H7 (cell line): ENCODE results near the gene AUTS2. TPM values are rescaled to one million over a fixed set of nuclear protein-coding genes. Genes with fewer than 3 reads are reported as not detected.

Source experiments
- DNase-seq: peaks from one replicate; pipeline ENCODE4 v3.0.0; 2012
- H3K27me3 ChIP-seq: 2 replicates; pipeline ENCODE4 v1.6.0; 2011; ENCODE audit warnings: mild to moderate bottlenecking, low read length; ENCODE audit not compliant: control insufficient read depth, insufficient read depth
- H3K36me3 ChIP-seq: replicated peaks from 2 replicates; pipeline ENCODE4 v1.5.1; 2011; ENCODE audit warnings: low read length; ENCODE audit not compliant: control insufficient read depth, insufficient read depth
- H3K4me3 ChIP-seq: 2 replicates; pipeline ENCODE4 v1.5.1; 2011; ENCODE audit warnings: low read depth, mild to moderate bottlenecking, control low read depth, low read length, moderate library complexity; ENCODE audit not compliant: insufficient read depth
- total RNA-seq: library from RNA; depleted of rRNA; stranded (reverse); fragments of >200 nt; shearing (Covaris generic); gene quantifications from 2 replicates; pipeline ENCODE4 v1.2.3, GENCODE V29; 2014

AUTS2 gene
- total RNA-seq, 1 experiment from 2014 or later: 16.1 TPM

- peak; percentile 40 for DNase-seq
- H3K4me3 ChIP-seq: no peak overlapping the region
- H3K27me3 ChIP-seq: no peaks in the 10 kb centered on the region
- H3K36me3 ChIP-seq: no peaks in the 10 kb centered on the region
Observed at GRCh38 chr7:70392877-70393435, 794.7 kb downstream of the AUTS2 start.

DNA sequence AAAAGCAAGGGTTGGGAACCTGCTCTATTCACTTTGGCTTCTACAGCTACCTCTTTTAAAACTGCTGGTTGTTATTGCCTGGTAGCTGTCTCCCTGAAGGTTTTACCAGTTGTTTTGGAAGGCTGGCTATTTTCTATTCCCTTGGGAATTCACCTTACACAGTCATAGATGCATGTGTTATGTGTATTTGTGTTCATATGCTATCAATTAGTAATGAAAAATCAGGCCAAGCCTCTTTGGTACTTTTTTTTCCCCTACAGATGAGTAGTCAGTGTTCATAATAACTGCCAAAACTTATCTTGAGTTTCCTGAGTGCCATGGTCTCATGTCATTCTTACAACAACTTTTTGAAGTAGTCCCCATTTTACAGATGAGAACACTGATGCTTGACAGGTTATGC lies 795.7 kb downstream of the AUTS2 start:
- Histone ChIP-seq H3K27me3 (no peaks in the 10 kb centered on the region), H3K4me3 (no peak overlapping the region), H3K36me3 (no peaks in the 10 kb centered on the region)
- DNase-seq: no peak

DNA sequence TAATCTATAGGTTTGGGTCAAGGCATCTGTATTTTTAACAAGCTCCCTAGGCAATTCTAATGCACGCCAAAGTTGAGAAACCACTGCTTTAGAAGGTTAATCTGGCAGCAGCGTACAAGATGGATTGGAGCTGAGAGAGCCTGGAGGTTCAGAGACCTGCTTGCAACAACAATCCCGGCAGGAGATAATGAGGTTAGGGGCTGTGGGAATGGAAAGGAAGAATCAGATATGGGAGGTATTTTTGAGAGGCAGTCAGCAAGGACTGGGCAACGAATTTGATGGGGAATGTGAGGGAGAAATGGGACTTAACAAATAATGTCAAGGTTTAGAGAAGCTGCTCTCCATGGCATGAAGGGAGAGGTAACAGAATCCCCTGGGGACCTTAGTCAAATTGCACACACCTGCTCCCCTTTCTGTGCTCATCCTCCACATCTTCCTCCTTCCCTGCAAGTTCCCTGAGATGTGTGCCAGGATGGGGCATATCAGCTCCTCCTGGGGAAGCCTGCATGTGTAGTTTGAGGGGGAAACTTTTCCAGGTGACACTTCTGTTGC lies 802.6 kb downstream of the AUTS2 start:
- no peaks in the 10 kb centered on the region for H3K36me3 ChIP-seq
- H3K4me3 ChIP-seq: no peak overlapping the region
- no peaks in the 10 kb centered on the region for H3K27me3 ChIP-seq
- no peak for DNase-seq

GRCh38 chr7:70402069-70402468 lies 803.8 kb downstream of the AUTS2 start:
- no peak overlapping the region for H3K4me3 ChIP-seq
- H3K27me3 ChIP-seq: no peaks in the 10 kb centered on the region
- DNase-seq: no peak
- H3K36me3 ChIP-seq: no peaks in the 10 kb centered on the region

DNA sequence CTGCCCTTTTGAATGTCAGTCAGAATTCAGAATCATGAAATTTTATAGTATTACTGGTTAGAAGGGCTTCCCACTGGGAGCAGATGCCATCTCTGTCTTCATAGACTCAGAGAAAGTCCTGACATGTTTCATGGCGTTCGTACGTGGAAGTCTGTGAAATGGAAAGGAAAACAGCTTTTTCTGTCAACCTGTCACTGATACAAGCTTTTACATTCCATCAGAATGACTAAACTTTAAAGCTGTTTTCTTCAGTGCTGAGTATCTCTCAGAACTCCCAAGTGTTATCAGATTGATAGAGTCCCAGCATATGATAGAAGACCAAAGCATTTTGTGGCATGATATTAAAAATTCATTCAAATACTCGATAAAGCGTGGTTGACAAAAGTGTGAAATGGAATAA lies 807.0 kb downstream of the AUTS2 start:
- Histone ChIP-seq H3K27me3 (no peaks in the 10 kb centered on the region), H3K4me3 (no peak overlapping the region), H3K36me3 (no peaks in the 10 kb centered on the region)
- DNase-seq: no peak

DNA sequence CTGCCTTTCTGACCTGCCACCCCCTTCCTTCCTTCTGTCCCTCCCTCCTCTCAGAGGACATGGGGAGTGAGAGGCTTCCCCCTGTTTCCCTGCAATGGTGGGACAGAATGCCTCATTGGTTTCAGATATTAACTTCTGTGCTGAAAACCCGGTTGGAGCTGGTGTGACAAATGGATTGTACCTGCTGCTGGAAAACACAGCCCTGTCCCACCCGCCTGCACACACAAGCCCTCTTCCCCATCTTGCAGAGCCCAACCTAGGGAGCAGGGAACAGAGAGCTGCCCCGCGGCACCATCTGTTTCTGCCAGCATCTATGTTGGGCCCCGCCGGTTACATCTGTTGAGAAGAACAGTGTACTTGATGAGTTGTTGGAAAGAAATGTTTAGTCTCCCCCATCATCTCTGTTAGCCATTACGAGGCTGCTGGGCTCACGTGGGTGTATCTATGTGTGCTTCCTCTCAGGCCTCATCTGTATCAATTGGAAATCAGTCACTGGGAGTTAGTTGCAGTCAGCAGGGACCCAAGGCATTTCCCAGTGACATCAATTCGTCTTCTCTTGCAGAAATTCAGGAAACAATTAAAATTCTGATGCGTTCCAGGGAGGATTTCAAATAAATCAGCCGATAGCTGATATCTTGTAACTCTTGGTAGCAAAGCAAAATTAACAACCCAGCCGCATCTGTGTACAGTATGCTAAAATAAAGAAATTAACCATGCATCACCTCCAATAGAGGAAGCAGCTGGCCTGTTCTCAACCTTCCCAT lies 808.1 kb downstream of the AUTS2 start:
- DNase-seq: no peak
- Histone ChIP-seq H3K27me3 (no peaks in the 10 kb centered on the region), H3K36me3 (no peaks in the 10 kb centered on the region), H3K4me3 (no peak overlapping the region)

GRCh38 chr7:70406950-70407209 lies 808.6 kb downstream of the AUTS2 start:
- H3K36me3 ChIP-seq: no peaks in the 10 kb centered on the region
- H3K27me3 ChIP-seq: no peaks in the 10 kb centered on the region
- no peak for DNase-seq
- no peak overlapping the region for H3K4me3 ChIP-seq

DNA sequence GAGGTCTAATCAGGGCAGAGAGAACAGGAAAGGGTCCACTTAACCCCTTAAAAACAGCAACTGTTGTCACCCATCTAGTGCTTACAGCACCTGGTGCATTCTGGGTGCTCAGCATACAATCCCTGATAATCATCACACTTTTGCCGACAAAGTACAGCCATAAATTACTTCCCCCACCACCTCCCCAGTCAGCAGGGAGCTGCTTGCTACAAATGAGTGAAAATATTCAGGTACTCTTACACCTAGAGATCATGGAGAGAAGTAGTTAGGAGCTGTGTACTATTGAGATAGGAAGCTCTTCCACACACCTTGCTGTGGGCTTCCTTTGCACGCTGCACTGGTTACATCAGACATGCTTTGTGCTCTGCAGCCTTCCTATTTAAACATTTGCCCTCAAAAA lies 810.2 kb downstream of the AUTS2 start:
- Histone ChIP-seq H3K4me3 (no peak overlapping the region), H3K27me3 (no peaks in the 10 kb centered on the region), H3K36me3 (no peaks in the 10 kb centered on the region)
- DNase-seq: no peak

- DNase-seq: no peak
- Histone ChIP-seq H3K27me3 (no peaks in the 10 kb centered on the region), H3K36me3 (no peaks in the 10 kb centered on the region), H3K4me3 (no peak overlapping the region)
Observed at GRCh38 chr7:70408891-70409290, 810.6 kb downstream of the AUTS2 start.

DNA sequence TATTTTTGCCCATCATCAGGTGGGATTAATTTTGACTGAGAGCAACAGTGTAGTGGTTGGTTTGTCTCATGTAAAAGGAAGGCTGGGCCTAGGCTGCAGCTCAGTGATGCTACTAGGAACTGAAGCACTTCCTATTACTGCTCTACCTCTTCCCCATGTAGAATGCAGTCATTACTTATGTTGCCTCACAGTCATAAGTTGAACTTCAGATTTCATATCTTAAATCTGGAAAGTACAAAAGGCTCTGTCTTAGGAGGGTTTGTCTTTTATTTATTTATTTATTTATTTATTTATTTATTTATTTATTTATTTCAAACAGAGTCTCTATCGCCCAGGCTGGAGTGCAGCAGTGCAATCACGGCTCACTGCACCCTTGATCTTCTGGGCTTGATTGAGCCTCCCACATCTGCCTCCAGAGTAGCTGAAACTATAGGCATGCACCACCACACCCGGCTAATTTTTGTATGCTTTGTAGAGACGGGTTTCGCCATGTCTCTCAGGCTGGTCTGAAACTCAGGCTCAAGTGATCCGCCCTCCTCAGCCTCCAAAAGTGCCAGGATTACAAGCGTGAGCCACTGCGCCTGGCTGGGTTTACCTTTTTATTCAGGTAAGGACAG lies 812.0 kb downstream of the AUTS2 start:
- DNase-seq: no peak
- H3K36me3 ChIP-seq: no peaks in the 10 kb centered on the region
- peaks cover 1% of the 10 kb centered on the region; the same call in 1 of the 2 replicates for H3K27me3 ChIP-seq
- H3K4me3 ChIP-seq: no peak overlapping the region

DNA sequence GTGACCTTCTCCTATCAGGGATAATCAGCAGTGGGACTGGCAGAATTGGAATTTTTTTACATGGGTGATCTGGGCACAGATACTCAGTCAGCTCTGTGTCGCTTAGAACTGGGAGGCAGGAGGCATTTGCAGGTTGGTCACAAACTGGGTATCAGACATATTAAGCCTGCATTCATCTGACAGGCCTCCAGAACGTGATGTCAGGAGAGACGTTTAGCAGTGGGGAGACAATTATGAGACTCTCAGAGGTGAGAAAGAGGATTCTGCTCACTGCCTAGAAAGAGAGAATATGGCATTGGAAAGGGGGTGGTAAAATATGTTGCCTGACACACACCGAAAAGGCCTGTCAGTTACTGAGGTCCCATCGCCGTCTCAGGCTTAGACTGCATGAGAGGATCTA lies 816.1 kb downstream of the AUTS2 start:
- no peak for DNase-seq

DNA sequence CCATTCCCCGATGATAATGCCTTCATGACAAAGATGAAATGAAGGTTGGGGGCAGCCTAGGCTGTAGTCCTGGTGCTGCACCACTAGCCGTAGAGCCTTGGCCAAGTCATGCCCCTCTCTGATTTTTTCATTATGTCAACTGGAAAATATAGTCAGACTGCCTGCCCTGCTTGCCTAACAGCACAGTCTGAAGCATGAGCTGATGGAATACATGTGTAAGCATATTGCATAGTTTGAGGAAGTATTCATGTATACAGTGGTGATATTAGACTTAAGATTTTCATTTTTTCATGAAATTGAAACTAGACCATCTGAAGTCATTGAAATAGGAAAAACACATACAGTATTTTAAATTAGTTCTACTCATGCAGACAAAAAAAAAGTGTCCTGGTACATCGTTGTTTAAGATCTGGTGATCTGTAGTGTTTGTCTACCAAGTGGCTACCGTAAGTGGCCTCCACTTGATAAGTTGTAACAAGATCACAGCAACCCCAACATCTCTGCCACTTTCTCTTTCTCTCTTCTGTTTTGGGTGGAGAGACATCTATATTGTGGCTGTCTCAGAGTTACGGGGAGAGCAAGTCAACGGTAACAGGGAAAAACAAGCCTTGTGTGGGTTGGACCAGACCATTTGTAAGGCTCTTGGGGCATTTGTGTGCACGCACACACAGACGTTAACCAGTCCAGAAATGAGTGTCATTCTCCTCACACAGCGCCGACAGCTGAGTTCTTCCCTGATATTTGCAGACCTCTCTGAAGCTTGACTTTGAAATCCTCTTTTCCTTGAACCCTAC lies 817.1 kb downstream of the AUTS2 start:
- DNase-seq: no peak
- Histone ChIP-seq H3K27me3 (peaks cover 1% of the 10 kb centered on the region; the same call in 1 of the 2 replicates), H3K36me3 (no peaks in the 10 kb centered on the region), H3K4me3 (no peak overlapping the region)

More for the DNA sequence above, 816.1 kb downstream of the AUTS2 start:
- Histone ChIP-seq H3K27me3 (peaks cover 1% of the 10 kb centered on the region; the same call in 1 of the 2 replicates), H3K4me3 (no peak overlapping the region), H3K36me3 (no peaks in the 10 kb centered on the region)

DNA sequence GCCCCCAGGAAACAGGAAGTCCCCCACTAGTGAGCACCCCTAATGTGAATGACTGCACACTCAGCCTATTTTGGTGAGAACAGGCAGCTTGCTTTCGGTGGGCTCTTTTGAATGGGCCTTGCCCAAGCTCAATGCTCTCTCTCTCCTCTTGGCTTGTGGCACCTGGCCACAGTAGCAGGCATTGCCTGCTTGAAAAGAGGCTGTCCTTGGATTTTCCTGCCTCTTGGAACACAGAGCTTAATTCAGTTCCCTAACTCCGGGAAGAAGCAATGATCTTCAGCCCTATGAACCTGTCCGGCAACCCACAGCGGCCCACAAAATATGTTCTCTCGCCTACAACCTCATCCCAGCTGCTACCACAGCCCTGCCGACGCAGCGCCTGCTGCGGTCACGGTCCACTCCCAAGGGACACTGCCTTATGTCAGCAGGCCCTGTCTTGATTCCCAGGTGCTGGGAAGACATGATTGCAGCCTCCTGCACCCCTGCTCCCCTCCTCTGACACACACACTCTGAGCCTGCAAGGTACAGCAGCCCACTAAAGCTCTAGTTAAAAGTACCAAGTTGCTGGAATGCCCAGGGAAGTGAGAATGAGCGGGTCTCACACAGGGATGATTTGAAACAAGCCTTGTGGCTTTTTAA lies 818.2 kb downstream of the AUTS2 start:
- DNase-seq: no peak
- peaks cover 1% of the 10 kb centered on the region; the same call in 1 of the 2 replicates for H3K27me3 ChIP-seq
- H3K36me3 ChIP-seq: no peaks in the 10 kb centered on the region
- H3K4me3 ChIP-seq: no peak overlapping the region

DNA sequence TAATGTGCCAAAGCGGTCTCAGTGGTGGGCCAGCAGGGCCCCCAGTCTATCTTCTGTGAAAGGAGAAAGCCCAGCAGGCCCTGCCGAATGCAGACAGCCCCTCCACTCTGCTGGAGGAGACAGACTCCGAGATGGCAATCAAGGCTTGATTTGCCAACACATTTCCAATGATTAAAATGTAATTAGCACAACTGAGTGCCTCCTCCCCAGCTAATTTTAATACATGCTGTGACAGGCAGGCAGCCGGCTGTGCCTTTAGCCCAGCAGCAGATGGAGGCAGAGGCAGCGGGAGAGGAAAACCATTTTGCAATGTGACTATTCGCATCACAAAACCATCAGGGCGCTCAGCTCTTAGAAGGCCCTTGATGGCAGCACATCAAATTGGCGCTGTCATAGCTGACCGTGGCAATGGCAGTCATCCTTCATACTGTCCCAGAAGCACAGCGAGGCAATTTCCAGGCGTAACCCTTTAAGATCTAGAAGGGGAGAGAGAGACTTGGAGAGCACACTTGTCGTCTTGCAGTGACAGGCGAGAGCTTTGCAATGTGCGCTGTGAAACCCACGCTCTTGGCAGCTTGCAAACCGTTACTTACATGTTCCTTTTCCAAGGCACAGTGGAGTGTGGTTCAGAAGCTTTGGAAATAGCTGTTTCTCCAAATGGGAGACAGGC lies 818.8 kb downstream of the AUTS2 start:
- no peaks in the 10 kb centered on the region for H3K36me3 ChIP-seq
- peak; percentile 41 for DNase-seq
- no peak overlapping the region for H3K4me3 ChIP-seq
- peaks cover 1% of the 10 kb centered on the region; the same call in 1 of the 2 replicates for H3K27me3 ChIP-seq
